GM21528 (cell line): ENCODE measurements around the gene SPATA31D3.
"Not testable (repeated sequence)": the region's sequence is repeated elsewhere in the genome, so short reads cannot be mapped to it uniquely, and the experiment has no call there.

Experiments
- ATAC-seq: cut with Tn5 transposase; IDR thresholded peaks from one replicate; pipeline ENCODE4 v1.9.1; 2021; ENCODE audit warnings: mild to moderate bottlenecking, moderate library complexity; ENCODE audit not compliant: unreplicated experiment, low FRiP score

SPATA31D3 gene

GRCh38 chr9:81974764-81975163, 31.5 kb downstream of the SPATA31D3 start:
- no peak for ATAC-seq

GRCh38 chr9:81976351-81976750, 33.1 kb downstream of the SPATA31D3 start:
- ATAC-seq, result no peak

GRCh38 chr9:81979196-81979595, 35.9 kb downstream of the SPATA31D3 start:
- no peak for ATAC-seq

DNA sequence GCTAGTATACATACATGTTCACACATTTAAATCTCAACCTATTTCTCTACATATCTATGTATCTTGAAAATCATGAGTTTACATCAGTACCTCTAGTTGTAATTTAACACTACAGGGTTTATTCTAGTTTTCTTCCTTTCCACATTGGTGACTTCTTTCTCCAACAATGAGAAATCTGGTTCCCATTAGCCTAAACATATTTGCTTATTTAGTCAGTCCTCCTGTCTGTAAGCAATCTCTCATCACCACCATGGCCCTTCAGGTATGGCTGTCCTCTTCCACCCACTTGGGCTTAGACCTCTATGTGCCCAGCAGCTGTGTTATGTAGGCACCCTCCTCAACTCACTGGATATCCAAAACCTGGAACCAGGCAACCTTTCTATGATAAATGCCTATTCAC, 37.3 kb downstream of the SPATA31D3 start:
- ATAC-seq, result no peak

- ATAC-seq, result no peak
These were observed 38.6 kb downstream of the SPATA31D3 start for GRCh38 chr9:81981883-81982282.

DNA sequence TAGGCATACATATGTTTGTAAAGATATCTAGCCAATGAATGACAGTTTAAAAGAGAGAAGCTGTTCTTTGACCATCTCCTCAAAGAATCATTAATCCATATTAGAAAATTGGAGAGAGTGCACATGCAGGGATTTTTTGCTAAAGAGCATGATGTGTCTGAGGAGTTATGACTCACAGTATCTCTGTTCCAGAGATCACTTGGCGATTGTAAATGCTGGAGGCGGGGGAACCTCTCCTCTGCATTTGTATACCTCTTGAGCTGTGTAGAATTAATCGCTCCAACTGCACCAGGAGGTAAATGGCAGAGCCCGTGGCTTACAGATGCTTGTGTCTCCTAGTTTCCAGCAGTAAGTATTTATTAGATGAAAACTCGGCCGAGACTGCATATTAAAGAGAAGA, 41.6 kb downstream of the SPATA31D3 start:
- no peak for ATAC-seq

DNA sequence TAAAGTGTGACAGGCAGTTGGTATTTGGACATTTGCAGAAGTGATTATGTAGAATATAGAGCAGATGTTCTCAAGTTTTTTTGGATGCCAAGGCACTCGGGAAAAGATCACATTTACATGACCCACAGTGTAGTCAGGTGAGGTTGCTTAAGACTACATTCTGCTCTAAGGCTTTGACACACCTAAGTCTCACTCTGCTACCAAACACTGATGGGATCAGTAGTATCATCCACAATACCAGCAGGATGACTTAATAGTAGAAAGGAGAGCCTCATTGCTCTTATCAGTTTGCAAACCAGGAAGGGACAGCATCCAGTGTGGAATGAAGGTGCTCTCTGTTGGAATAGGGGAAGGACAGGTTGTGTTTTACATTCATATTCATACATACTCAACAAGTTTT, 42.8 kb downstream of the SPATA31D3 start:
- ATAC-seq, result no peak

DNA sequence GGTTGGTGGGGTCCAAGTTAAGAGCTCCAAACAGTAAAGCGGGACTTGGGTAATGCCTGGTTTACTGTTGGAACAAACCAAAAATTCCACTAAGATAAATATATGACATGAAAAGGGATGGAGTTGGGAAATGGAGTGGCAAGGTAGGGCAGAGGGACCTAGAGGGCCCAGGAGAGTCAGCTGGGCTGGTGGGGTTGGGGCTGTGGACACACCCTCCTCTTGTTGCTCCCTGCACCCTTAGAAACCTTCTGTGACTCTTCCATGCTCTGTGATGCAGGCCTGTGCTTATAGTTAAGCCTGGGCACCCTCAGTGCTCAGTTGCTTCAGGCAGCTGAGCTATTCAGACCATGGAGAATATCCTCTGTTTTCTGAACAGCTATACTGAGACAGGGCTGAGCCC, 45.2 kb downstream of the SPATA31D3 start, which contains the start of gene SPATA31D1:
TSS of gene SPATA31D1 (plus strand) at position 301 of the 400 bp plus-strand sequence. CDS start at position 348, 47 bp downstream.
- not testable (repeated sequence) for ATAC-seq

DNA sequence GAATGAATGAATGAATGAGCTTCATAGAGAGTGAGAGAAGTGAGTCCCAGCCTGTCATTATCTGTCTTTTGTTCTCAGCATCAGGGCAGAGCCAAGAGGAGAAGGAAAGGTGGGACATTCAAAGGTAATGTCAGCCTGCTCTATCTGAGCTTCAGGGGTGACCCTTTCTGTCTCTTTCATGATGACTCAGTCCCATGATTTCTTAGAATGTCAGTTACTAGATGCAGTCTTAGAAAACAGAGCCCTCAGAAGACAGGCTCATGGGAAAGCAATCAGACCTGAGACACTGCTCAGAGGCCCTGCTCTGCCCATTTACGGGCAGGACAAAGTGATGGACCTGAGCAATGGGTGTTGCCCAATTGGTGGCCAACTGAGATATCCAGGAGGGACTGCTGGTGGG, 46.4 kb downstream of the SPATA31D3 start:
- no peak for ATAC-seq

DNA sequence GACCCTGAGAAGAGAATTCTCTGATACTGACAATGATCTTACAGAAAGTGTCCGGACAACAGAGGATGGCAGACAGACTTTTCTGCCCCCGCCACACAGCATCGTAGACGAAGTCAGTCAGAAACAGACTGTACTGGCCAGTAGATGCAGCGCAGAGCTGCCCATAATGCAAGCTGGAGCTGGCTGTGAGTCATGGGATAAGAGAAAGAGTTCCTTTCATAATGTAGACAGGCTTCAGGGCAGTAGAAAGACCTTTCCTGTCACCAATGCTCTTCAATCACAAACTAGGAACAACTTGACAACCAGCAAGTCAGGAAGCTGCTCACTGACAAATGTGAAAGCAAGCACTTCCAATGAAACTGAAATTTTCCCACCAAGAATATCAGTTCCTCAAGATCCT, 50.4 kb downstream of the SPATA31D3 start:
- no peak for ATAC-seq
